IPS-11a (cell line): ENCODE results near the gene MYBPC2.

Experiments
- H3K4me3 ChIP-seq: one replicate; pipeline ENCODE4 v1.5.1; 2013; ENCODE audit warnings: low read depth, low read length, control low read depth

Gene MYBPC2

DNA sequence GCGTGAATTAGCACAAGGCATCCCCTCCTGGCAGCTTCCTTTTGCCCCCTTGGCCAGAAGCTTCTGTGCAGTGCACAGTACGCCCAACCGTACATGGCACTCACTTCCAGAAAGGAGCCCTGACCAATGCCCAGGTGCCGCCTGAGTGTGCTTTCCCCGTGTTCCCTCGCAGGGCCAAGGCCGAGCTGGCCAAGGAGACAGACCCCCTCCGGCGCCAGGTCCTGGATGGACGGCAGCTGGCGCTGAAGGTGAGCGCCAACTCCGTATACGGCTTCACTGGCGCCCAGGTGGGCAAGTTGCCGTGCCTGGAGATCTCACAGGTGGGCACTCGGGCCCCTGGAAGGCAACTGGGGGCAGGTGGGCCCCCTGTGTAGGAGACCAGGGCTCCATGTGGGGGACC, 23.3 kb upstream of the MYBPC2 start:
- H3K4me3 ChIP-seq, result no peak overlapping the region

GRCh38 chr19:50410109-50410508, 22.6 kb upstream of the MYBPC2 start:
- H3K4me3 ChIP-seq, result no peak overlapping the region

GRCh38 chr19:50412419-50412818, 20.3 kb upstream of the MYBPC2 start:
- no peak overlapping the region for H3K4me3 ChIP-seq

- no peak overlapping the region for H3K4me3 ChIP-seq
Measured at GRCh38 chr19:50413096-50413495, 19.6 kb upstream of the MYBPC2 start.

GRCh38 chr19:50413531-50413930, 19.2 kb upstream of the MYBPC2 start:
- H3K4me3 ChIP-seq, result no peak overlapping the region

DNA sequence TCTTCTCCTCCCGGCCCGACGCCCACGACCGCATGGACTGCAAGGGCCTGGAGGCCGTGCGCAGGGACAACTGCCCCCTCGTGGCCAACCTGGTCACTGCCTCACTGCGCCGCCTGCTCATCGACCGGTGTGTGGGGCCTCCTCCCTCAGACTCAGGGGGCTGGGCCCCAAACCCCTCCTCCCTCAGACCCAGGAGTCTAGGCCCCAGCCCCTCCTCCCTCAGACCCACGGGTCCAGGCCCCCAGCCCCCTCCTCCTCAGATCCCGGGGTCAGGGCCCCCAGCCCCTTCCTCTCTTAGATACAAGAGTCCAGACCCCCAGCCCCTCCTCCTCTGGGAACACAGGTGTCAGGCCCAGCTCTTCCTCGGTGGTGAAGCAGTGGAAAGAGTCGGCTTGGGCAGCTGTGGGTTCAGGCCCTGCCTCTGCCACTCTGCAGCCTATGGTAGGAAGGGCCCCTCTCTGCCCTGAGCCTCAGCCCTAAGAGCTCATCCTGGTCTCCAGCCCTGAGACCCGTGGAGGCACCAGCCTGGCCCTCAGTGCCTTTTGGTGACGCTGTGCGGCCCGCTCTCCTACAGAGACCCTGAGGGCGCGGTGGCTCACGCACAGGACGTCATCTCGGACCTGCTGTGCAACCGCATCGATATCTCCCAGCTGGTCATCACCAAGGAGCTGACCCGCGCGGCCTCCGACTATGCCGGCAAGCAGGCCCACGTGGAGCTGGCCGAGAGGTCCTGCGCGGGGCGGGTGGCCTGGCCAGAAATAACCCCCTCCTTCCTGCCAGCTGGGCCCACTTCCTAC, 17.6 kb upstream of the MYBPC2 start:
- no peak overlapping the region for H3K4me3 ChIP-seq

DNA sequence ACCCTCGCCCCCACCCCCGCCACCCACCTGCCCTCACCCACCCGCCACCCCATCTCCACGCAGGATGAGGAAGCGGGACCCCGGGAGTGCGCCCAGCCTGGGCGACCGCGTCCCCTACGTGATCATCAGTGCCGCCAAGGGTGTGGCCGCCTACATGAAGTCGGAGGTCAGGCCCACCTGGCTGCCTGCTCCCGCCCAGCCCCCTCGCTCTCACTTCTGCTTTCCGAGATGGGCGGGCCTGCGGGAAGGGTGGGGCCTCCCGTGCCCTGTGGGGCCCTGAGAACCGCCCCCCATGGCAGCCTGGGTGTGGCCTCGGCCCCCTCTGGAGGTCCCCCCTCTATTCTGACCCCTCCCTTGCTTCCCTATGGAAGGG, 17.0 kb upstream of the MYBPC2 start:
- H3K4me3 ChIP-seq, result no peak overlapping the region

- no peak overlapping the region for H3K4me3 ChIP-seq
Measured at GRCh38 chr19:50416034-50416977, 16.4 kb upstream of the MYBPC2 start.

GRCh38 chr19:50417111-50418081, 15.3 kb upstream of the MYBPC2 start:
- H3K4me3 ChIP-seq, result no peak overlapping the region

DNA sequence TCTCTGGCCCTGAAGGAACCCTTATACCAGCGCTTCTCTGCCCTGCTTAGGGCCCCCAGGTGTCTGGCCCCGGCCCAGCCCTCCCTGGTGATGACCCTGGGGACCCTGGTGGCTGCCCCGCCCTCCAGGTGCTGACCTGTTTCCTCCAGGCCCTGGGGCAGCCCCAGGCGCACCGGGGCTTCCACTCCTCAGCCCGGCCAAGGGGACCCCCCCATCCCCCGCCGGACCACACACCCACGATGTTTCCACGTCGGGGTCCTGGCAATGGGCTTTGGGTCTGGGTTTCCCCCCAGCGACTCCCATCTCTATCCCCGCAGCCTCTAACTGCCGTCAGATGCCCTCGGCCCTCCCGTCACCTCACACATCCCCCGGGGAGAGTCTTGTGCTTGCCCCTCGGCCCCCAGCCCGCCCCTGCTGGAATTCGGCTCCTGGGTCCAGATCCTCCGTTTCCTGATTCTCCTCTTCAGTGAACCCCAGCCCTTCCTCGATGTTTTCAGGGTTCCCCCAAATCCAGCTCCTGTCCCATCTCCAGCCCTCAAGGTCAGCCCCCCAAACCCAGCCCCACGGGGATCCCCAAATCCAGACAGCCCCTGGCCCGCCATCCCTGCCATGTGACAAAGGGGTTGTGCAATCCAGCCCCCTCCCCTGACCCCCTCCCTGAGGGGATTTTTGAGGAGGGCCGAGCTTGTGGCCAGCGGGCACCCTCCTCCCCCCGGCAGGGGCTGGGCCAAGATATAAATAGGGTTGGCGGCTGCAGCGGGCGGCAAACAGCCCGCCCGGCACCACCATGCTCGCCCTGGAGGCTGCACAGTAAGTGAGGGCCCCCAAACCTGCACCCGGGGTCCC, 14.3 kb upstream of the MYBPC2 start, which contains the start of gene SPIB:
TSS of gene SPIB (plus strand) at position 763 of the 846 bp plus-strand sequence. CDS start at position 788, 25 bp downstream.
- peak within 1 kb of the TSS; percentile 28 for H3K4me3 ChIP-seq

DNA sequence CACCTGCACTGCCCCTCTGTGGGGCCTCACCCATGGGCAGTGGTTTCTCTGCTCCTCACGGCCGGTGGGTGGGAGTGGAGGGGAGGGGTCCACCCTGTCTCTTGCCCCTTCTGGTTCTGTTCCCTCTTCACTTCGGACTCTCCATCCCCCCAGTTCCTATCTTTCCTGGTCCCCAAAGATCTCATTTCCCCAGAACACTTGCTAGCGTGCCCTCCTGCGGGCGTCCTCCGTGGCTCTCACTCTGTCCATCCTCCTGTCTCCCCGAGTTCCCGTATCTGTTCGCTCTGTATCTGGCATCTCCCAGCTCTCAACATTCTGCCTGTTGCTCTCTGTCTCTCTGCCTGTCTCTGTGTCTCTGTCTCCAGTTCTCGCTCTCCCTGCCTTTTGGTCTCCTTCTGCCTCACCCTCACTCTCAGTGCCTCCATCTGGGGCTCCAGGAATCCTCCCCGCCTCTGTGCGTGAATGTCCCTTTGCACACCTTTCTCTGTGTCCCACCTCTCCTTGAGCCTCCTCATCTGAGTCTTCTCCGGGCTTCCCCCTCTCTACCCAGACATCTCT, 13.6 kb upstream of the MYBPC2 start:
- H3K4me3 ChIP-seq, result peak overlapping the region; percentile 28

GRCh38 chr19:50419580-50420035, 13.1 kb upstream of the MYBPC2 start:
- peak overlapping the region; percentile 28 for H3K4me3 ChIP-seq

DNA sequence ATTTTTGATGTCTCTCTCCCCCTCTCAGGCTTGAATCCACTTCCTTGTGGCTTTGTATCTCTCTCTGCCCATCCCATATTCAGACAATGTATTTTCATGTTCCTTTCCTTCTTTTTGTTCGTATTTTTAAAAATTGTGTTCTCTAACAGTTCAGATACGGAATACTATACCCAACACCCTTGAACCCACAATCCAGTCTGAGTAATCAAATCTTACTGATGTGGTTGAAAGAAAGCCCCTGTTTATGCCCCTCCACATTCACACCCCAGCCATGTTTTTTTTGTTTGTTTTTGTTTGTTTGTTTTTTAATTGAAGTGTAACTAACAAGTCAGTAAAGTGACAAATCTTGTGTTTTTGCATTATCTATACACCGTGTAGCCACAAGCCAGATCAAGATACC, 12.6 kb upstream of the MYBPC2 start:
- no peak overlapping the region for H3K4me3 ChIP-seq

GRCh38 chr19:50420808-50421207, 11.9 kb upstream of the MYBPC2 start:
- no peak overlapping the region for H3K4me3 ChIP-seq

DNA sequence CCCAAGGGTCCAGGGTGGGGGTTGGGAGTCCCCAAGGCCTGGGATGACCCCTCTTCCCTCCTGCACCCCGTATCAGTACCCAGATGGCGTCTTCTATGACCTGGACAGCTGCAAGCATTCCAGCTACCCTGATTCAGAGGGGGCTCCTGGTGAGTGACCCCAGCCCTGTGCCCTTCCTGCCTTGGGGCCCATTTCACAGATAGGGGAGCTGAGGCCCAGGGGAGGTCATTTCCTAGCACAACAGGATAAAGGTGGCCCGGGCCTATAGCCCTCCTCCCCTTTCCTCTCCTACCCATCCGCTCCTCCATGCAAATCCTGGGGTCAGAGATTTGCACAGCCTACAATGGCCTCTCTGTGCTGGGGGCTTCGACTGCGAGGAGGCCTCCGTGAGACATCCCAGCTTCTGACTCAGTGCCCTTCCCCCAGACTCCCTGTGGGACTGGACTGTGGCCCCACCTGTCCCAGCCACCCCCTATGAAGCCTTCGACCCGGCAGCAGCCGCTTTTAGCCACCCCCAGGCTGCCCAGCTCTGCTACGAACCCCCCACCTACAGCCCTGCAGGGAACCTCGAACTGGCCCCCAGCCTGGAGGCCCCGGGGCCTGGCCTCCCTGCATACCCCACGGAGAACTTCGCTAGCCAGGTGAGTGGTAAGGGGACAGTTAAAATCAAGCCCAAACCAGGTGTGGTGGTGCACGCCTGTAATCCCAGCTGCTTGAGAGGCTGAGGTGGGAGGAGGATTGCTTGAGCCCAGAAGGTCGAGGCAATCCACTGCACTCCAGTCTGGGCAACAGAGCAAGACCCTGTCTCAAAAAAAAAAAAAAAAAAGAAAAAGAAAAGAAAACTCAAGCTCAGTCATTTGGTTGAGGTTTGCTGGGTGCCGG, 10.1 kb upstream of the MYBPC2 start:
- no peak overlapping the region for H3K4me3 ChIP-seq

GRCh38 chr19:50423279-50424113, 9.2 kb upstream of the MYBPC2 start:
- H3K4me3 ChIP-seq, result no peak overlapping the region

DNA sequence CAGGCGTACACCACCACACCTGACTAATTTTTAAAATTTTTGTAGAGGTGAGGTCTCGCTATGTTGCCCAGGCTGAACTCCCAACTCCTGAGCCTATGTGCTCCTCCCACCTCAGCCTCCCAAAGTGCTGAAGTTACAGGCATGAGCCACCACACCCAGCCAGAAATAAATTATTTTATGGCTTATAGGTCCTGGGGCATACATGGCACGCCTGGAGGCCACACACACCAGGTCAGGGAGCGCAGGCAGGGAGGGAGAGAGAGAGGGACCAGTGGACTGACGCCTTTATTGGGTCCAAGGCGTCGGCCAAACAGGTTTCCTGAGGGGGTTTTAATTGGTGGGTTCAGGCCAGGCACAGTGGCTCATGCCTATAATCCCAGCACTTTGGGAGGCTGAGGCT, 7.1 kb upstream of the MYBPC2 start:
- H3K4me3 ChIP-seq, result no peak overlapping the region
